Epithelial cell of esophagus (primary cell): ENCODE results near the gene FSTL4.

Experiments used
- DNase-seq: peaks from one replicate; pipeline ENCODE4 v3.0.0; 2010; ENCODE audit warnings: low read depth
- H3K4me3 ChIP-seq: 2 replicates; pipeline ENCODE4 v1.5.1; 2011; ENCODE audit warnings: mild to moderate bottlenecking, low read length, control low read depth
- CTCF ChIP-seq: IDR thresholded peaks from 2 replicates; pipeline ENCODE4 v1.5.1; 2011; ENCODE audit warnings: low read depth, mild to moderate bottlenecking, low read length, control low read depth, inconsistent platforms; ENCODE audit not compliant: insufficient read depth; ENCODE audit errors: missing control alignments

FSTL4 gene

GRCh38 chr5:133307275-133307674, 305.1 kb downstream of the FSTL4 start:
- peak; percentile 52 for DNase-seq
- H3K4me3 ChIP-seq = no peak overlapping the region
- no peak for TF ChIP-seq CTCF

- no peak overlapping the region for H3K4me3 ChIP-seq
- TF ChIP-seq CTCF = no peak
- no peak for DNase-seq
These were observed 307.6 kb downstream of the FSTL4 start for GRCh38 chr5:133304707-133305216.

GRCh38 chr5:133304178-133304577, 308.2 kb downstream of the FSTL4 start:
- TF ChIP-seq CTCF = no peak
- no peak for DNase-seq

GRCh38 chr5:133303298-133303697, 309.0 kb downstream of the FSTL4 start:
- no peak overlapping the region for H3K4me3 ChIP-seq
- no peak for DNase-seq
- no peak for TF ChIP-seq CTCF

More at GRCh38 chr5:133304178-133304577, 308.2 kb downstream of the FSTL4 start:
- no peak overlapping the region for H3K4me3 ChIP-seq

GRCh38 chr5:133299728-133300127, 312.6 kb downstream of the FSTL4 start:
- DNase-seq = no peak
- H3K4me3 ChIP-seq = no peak overlapping the region
- no peak for TF ChIP-seq CTCF

- no peak for DNase-seq
- H3K4me3 ChIP-seq = no peak overlapping the region
- TF ChIP-seq CTCF = no peak
These were observed 313.3 kb downstream of the FSTL4 start for GRCh38 chr5:133299021-133299420.

GRCh38 chr5:133298447-133298846, 313.9 kb downstream of the FSTL4 start:
- H3K4me3 ChIP-seq = no peak overlapping the region
- no peak for TF ChIP-seq CTCF
- DNase-seq = no peak
